Activated naive CD4-positive, alpha-beta T cell treated with anti-CD3 and anti-CD28 coated beads, Interleukin-2, amount 50 U/mL, for 24 hours (primary cell): ENCODE measurements around the gene ACP6.

Experiments used
- H3K27ac Mint-ChIP-seq: one replicate; pipeline ENCODE4 v1.8.0; 2021; ENCODE audit warnings: mild to moderate bottlenecking, mixed read lengths
- H3K27me3 Mint-ChIP-seq: one replicate; pipeline ENCODE4 v1.8.0; 2021; ENCODE audit warnings: mixed read lengths
- H3K36me3 Mint-ChIP-seq: one replicate; pipeline ENCODE4 v1.8.0; 2021; ENCODE audit warnings: mixed read lengths
- H3K4me1 Mint-ChIP-seq: one replicate; pipeline ENCODE4 v1.8.0; 2021; ENCODE audit warnings: mixed read lengths
- H3K4me3 Mint-ChIP-seq: one replicate; pipeline ENCODE4 v1.8.0; 2021; ENCODE audit warnings: mild to moderate bottlenecking, mixed read lengths
- H3K9me3 Mint-ChIP-seq: one replicate; pipeline ENCODE4 v1.8.0; 2021; ENCODE audit warnings: mixed read lengths

The ACP6 gene

DNA sequence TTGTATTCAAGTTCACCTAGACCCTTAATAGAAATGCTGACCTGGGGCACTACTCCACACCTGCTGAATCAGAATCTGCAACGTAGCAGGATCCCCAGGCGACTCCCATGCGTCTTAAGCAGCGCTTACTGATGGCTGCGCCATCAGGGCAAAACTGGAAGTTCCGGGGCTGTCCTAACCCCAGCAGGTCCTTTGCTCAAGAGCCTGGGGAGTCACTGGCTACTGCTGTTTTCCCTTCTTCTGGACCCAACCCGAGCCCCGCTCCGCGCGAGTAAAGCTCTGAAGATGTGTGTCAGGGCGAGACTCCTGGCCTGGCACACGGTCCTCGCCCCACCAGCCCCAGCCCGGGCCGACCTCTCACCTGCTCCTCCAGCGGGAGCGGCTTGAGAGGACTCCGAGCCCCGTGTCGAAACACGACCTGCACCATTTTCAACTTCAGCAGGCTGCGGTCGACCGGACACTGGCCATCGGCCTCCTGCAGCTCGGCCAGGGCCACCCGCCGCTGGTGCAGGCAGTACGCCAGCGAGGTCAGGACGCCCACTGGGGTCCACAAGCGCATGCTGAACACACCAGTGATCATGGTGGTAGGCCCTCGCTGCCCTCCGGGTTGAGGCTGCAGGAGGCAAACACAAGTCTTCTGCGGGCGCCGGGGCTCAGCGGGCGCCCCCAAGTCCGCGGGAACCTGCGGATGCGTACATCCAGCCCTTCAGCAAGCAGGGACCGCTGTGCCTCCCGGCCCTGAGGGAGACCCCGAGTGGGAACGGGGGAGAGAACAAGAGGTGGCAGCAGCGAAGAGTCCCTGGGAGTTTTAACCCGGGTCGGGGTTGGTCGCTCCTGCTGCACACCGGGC is 630 bp downstream of the ACP6 start:
- H3K4me1 Mint-ChIP-seq: peaks cover 25% of the 10 kb centered on the region

DNA sequence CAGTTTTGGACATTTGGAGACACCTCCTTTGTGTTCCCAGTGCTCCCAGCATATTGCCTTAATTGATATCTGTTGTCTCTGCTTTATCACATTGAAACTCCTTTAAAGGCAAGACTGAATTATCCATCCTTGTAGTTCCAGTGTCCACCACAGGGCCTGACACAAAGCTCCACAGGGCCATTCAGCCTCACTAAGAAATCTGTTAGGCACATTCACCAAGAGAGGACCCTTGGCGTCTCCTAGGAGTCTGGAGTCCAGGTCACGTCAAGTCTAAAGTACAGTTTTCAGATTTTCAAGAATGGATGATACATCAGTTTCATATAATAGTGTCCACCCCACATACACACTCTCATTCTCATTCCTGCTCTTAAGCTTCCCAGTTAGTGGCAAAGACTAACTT is 4.8 kb downstream of the ACP6 start:
- Mint-ChIP-seq H3K27me3 (no peaks in the 10 kb centered on the region), H3K36me3 (peaks cover 6% of the 10 kb centered on the region), H3K4me1 (peaks cover 21% of the 10 kb centered on the region), H3K4me3 (no peak overlapping the region), H3K9me3 (no peaks in the 10 kb centered on the region), H3K27ac (no peak overlapping the region)

More for the DNA sequence above, 630 bp downstream of the ACP6 start:
- Mint-ChIP-seq H3K27me3 (no peaks in the 10 kb centered on the region), H3K36me3 (no peaks in the 10 kb centered on the region), H3K9me3 (no peaks in the 10 kb centered on the region), H3K4me3 (peak overlapping the region; percentile 97), H3K27ac (peak overlapping the region; percentile 83)

DNA sequence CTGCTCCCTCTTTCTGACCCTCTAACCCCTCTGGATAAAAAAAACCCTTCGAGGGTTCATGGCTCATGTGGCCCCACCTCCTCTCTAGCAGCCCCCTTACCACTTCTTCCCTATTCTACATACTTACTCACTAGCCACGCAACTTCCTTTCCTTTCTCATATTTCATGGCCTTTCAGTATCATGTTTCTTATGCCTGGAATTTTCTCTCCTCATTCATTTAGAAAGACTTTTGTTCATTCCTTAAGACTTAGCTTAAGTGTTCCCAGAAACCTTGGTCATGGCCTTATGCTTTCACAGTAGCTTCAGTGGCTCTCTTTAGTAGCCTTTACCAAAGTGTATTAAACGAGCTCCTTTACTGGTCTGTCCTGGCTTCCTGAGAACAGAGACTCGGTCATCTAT is 6.1 kb downstream of the ACP6 start:
- Mint-ChIP-seq H3K4me3 (no peak overlapping the region), H3K4me1 (peaks cover 14% of the 10 kb centered on the region), H3K27me3 (no peaks in the 10 kb centered on the region), H3K36me3 (peaks cover 6% of the 10 kb centered on the region), H3K9me3 (no peaks in the 10 kb centered on the region), H3K27ac (no peak overlapping the region)

DNA sequence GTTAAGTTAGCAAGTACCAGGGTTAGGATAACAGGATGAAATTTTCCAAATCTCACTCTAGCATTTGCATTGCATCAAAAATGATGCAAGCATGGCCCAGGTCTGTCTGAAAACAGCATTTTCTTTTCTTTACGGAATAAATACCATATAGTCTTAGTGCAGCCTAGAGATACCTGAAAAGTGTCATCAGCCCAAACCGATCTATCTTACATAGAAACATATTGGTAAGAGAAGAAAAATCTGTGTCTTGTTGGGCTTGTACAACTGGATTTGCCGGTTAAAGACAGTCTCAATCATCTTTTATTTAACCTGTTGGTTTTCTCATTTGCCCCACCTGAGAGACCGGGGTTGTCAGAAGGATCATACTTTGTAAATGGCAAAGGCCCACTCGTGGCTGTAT is 15.8 kb downstream of the ACP6 start:
- Mint-ChIP-seq H3K36me3 (peaks cover 9% of the 10 kb centered on the region), H3K27me3 (no peaks in the 10 kb centered on the region), H3K4me1 (no peaks in the 10 kb centered on the region), H3K27ac (no peak overlapping the region), H3K9me3 (no peaks in the 10 kb centered on the region), H3K4me3 (no peak overlapping the region)

DNA sequence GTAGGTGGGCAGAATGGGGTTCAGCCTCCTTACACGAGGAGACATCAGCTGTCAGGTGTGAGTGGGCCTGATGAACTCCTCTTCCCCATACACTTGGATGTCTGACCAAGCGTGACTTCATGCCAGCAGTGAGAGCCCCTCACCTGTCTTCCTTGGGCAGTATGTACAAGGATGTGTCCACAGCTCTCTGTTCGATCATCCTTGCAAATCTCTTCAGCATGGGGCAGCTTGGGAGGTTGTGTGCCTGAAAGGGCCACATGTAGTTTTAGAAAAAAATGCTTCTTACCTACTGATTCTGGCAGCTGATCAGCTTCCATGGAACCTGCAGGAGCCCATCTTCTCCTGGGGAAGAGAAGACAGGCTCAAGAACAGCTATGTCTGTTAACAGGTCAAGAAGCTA is 18.0 kb downstream of the ACP6 start:
- Mint-ChIP-seq H3K36me3 (peaks cover 6% of the 10 kb centered on the region), H3K27ac (no peak overlapping the region), H3K4me1 (peaks cover 13% of the 10 kb centered on the region), H3K27me3 (no peaks in the 10 kb centered on the region), H3K9me3 (no peaks in the 10 kb centered on the region), H3K4me3 (no peak overlapping the region)

DNA sequence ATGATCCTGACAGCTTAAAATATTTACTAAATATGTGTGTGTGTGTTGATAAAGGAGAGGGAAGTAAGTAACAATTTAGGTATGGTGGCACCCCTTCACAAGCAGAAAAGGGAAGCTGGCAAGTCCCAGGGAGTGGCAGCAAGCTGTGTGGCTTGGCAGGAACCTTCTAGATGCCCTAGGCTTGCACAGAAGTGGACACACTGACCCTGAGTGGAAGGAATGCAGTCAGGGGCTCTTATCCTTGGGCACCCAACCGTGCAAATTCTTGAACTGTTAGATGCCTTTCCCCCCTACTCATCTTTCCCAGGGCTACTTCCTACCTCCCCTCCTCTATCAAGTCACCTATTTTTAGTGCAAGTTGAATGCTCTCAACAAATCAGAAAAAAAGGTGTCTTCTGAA is 18.9 kb downstream of the ACP6 start:
- no peaks in the 10 kb centered on the region for H3K27me3 Mint-ChIP-seq
- peaks cover 6% of the 10 kb centered on the region for H3K36me3 Mint-ChIP-seq
- no peak overlapping the region for H3K4me3 Mint-ChIP-seq
- peaks cover 22% of the 10 kb centered on the region for H3K4me1 Mint-ChIP-seq
- H3K9me3 Mint-ChIP-seq: no peaks in the 10 kb centered on the region
- no peak overlapping the region for H3K27ac Mint-ChIP-seq

DNA sequence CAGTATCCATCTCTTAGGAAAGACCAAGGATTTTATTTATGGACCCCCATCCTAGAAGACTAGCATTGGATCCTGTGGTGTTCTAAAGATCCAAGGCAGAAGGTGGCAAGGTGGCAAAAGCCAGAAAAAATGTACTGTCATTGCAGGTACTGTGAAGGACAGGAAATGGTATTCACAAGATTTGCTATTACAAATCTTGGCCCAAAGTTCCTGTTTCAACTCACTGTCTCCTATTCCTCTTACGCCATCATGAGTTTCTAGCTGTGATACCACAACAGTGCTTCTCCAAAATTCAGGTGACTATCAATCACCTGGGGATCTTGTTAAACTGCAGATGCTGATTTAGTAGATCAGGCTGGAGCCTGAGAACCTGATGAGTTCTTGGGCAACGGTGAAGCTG is 21.4 kb downstream of the ACP6 start:
- no peaks in the 10 kb centered on the region for H3K9me3 Mint-ChIP-seq
- H3K27me3 Mint-ChIP-seq: no peaks in the 10 kb centered on the region
- no peak overlapping the region for H3K4me3 Mint-ChIP-seq
- peaks cover 35% of the 10 kb centered on the region for H3K4me1 Mint-ChIP-seq
- H3K27ac Mint-ChIP-seq: no peak overlapping the region
- H3K36me3 Mint-ChIP-seq: peaks cover 12% of the 10 kb centered on the region

DNA sequence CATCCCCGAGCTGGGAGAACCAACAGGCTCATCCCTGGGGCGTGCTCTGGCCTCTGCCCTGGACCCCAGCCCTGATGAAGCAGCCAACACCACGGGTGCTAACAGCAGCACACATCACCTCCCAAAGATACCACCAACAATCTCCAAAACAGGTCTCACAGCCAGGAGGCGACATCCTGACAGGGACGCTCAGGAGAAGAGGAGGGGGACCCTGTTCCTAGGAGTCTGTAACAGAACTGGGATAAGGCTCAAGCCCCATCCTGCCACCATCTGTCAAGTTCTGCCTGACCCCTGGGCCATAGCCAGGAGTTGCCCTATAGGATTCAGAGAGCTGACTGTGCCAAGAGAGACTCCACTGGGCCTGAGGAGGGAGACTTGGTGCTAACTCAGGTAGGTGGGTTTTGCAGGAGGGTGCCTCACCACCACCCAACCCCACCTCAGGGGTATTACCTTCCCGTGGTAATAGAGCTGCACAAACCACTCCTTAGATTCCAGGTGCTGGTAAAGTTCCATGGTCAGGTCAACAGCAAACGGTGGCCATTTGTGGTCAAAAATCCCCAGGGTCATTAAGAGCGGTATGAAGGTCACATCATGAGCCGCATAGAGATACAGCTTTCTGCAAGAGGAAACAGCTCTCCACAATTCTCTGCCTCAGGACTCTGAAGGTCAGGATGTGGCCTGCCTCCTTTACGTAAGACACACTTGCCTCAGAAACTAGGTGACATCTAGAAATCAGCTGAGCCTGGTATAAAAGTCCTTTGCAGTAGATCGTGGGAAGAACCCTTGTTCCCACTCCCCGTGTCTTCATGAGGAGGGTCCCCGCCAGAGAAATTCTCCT is 22.3 kb downstream of the ACP6 start:
- Mint-ChIP-seq H3K9me3 (no peaks in the 10 kb centered on the region), H3K27me3 (no peaks in the 10 kb centered on the region), H3K4me3 (no peak overlapping the region), H3K36me3 (peaks cover 12% of the 10 kb centered on the region), H3K27ac (no peak overlapping the region), H3K4me1 (peaks cover 35% of the 10 kb centered on the region)

DNA sequence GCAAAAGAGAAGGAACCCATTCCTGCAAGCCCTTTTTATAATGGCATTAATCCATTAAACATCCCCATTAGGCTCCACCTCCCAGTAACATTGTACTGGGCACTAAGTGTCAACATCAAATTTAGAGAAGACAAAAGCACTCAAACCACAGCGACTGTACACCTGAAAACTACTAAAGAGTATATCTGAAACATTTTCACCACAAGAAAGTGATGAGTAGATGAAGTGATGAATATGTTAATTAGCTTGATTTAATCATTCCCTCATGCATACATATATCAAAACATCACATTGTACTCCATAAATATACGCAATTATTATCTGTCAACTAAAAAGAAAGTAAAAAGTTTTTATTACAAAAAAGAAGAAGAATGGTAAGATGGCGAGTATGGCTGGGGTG is 26.4 kb downstream of the ACP6 start:
- Mint-ChIP-seq H3K4me3 (no peak overlapping the region), H3K27me3 (no peaks in the 10 kb centered on the region), H3K27ac (no peak overlapping the region), H3K36me3 (peaks cover 11% of the 10 kb centered on the region), H3K4me1 (peaks cover 44% of the 10 kb centered on the region), H3K9me3 (no peaks in the 10 kb centered on the region)

DNA sequence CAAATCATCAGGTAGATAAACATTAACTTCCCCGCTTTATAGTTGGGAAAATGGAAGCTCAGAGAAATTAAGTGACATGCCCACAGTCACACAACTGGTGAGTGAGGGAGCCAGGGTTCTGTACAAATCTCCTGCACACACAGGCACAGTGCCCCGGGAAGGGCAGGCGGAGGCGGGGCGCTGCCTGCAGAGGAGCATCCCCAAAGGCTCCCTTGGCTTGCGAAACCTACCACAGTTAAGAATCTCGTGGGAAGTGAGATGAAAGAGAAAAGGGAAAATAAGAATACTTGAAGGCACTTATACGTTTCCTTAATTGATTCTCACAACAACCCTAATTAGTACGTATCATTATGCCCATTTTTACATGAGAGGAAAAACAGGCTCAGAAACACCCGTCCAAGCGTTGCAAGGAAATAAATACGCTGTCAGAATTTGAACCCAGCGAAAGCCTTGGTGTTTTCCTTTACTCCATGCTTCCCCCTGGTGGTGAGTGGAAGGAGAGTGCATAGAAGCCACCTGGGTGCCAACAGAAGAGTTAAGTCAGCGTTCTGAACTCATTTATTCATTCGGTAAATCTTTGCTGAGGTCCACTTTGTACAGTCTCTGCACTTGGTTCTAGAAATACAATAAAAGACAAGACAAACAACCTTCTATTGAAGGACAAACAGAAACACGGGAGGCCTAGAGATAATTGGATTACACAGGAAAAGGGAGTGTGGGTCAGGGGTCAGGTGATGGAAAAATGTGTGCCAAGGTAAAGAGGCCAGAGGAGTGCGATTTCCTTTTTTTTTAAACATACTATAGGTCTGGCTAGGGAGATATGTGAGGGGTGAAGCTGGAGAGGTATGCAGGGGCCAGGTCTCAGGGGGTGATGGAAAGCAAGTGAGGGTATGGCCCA is 28.4 kb downstream of the ACP6 start:
- H3K27me3 Mint-ChIP-seq: no peaks in the 10 kb centered on the region
- H3K9me3 Mint-ChIP-seq: no peaks in the 10 kb centered on the region
- peaks cover 11% of the 10 kb centered on the region for H3K36me3 Mint-ChIP-seq
- H3K4me1 Mint-ChIP-seq: peaks cover 27% of the 10 kb centered on the region
- no peak overlapping the region for H3K27ac Mint-ChIP-seq
- no peak overlapping the region for H3K4me3 Mint-ChIP-seq

DNA sequence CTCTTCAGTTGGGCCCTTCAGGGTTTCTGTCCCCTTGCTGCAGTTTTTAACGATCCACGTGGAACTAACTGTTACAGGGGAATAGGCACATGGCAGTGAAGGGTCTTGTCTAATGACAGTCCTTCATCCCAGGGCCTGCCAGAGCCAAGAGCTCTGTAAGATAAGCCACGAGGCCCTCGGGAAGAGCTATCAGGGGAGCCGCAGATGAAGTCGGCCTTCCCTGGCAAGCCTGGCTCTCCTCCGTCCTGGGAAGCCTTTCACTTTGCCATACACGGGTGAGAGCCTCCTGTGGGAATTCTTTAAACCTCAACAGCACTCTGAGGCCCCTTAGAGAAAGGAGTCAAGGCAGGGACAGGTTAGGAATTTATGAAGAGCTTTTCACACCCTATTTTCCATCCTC is 29.0 kb downstream of the ACP6 start:
- no peak overlapping the region for H3K27ac Mint-ChIP-seq
- H3K4me1 Mint-ChIP-seq: peaks cover 21% of the 10 kb centered on the region
- H3K36me3 Mint-ChIP-seq: peaks cover 11% of the 10 kb centered on the region
- H3K9me3 Mint-ChIP-seq: no peaks in the 10 kb centered on the region
- H3K4me3 Mint-ChIP-seq: no peak overlapping the region
- no peaks in the 10 kb centered on the region for H3K27me3 Mint-ChIP-seq

DNA sequence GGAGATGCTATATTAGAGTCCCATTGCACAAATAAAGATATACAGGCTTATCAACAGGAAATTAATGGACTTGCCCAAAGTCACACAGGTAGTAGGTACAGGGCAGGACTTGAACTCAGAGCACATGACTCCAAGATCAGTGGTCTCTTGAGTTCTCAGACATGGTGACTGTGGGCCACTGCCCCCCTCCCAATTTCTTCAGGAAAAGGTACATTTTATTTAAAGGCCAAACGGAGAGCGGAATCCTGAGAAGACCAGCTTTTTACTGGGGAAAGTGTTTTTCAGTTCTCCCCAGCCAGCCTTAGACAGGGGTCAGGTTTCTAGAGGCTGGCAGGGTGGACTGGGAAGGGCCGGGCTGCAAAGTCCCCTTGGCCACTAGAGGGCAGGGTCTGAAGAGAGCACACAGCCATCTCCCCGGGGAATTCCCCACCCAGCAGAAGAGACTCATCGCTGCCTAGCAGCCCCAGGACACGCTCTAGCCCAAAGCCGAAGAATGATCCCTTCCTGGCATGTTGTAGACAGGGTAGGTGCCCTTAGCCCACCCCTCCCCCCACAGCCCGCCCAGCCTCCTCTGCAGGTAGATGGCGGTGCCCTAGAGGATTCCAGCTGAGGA is 29.7 kb downstream of the ACP6 start:
- no peak overlapping the region for H3K4me3 Mint-ChIP-seq
- no peaks in the 10 kb centered on the region for H3K27me3 Mint-ChIP-seq
- H3K36me3 Mint-ChIP-seq: peaks cover 11% of the 10 kb centered on the region
- H3K4me1 Mint-ChIP-seq: peaks cover 14% of the 10 kb centered on the region
- no peak overlapping the region for H3K27ac Mint-ChIP-seq
- no peaks in the 10 kb centered on the region for H3K9me3 Mint-ChIP-seq

DNA sequence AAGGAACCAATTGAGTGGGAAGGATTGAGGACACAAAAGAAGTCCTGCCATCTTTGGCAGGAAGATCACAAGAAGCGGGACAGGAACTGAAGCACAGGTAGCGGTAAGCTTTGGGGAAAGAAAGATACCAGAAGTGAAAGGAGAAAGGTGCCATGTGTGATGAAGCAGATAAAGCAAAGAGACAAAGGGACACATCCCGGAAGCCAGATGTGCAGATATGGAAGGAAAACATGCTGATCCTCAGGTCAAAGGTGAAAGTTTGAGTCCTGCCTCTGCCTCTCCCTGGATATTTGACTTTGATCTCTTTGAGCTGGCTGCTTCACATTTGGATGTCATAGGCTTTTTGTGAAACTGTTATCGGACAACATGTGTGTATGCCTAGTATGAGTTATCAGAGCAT is 34.0 kb downstream of the ACP6 start:
- Mint-ChIP-seq H3K27me3 (no peaks in the 10 kb centered on the region), H3K27ac (peak overlapping the region; percentile 18), H3K4me1 (peaks cover 5% of the 10 kb centered on the region), H3K36me3 (no peaks in the 10 kb centered on the region), H3K9me3 (no peaks in the 10 kb centered on the region), H3K4me3 (no peak overlapping the region)

DNA sequence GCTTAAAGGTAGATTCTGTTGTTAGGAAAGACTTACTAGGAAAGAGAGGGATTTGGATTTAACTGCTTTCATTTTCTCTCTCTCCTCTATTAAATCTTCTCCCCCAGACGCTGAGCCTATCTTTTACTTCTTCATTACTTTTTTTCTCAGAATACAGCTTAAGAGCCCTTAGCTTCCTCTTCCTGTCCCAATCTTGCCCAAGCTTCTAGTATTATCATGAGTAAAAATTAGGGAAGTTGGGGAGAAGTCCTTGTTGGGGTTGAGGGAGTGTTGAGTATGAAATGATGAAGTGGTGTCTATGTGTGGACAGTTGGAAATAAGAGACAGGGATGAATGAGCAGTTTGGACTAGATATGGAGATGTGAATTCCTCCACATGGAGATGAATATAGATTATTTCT is 35.0 kb downstream of the ACP6 start:
- Mint-ChIP-seq H3K27me3 (no peaks in the 10 kb centered on the region), H3K36me3 (no peaks in the 10 kb centered on the region), H3K4me3 (no peak overlapping the region), H3K9me3 (no peaks in the 10 kb centered on the region), H3K27ac (no peak overlapping the region), H3K4me1 (no peaks in the 10 kb centered on the region)

DNA sequence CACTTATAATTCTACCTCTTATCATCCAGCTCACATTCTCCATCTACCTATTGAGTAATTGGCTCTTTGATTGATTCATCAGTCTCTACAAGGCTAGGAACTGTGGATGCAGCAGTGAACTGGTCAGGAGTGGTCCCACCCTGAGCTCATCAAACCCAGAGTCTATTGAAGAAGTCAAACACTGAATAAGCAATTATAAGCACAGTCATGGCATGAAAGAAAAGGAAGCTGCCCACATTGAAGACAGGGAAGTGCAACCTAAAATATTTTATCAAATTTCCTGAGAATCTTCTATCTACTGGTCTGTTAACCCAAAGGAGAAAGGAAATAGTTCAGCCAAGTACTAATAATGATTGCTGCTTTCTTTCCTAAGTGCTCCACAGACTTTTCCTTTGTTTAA is 35.7 kb downstream of the ACP6 start:
- peaks cover 2% of the 10 kb centered on the region for H3K4me1 Mint-ChIP-seq
- H3K27ac Mint-ChIP-seq: no peak overlapping the region
- no peaks in the 10 kb centered on the region for H3K36me3 Mint-ChIP-seq
- H3K4me3 Mint-ChIP-seq: no peak overlapping the region
- no peaks in the 10 kb centered on the region for H3K9me3 Mint-ChIP-seq
- no peaks in the 10 kb centered on the region for H3K27me3 Mint-ChIP-seq
